Upper lobe of left lung (tissue), 6 donors: ENCODE data around the gene PHOX2B. TPM values are rescaled to one million over a fixed set of nuclear protein-coding genes. Genes with fewer than 3 reads are reported as not detected.
"Not testable (repeated sequence)": the region's sequence is repeated elsewhere in the genome, so short reads cannot be mapped to it uniquely, and the experiment has no call there.

Experiments
- ATAC-seq, 2 donors: fragments of 200-7000 bp; cut with Tn5 transposase; one replicate each; pipeline ENCODE4 v1.9.1; 2022; ENCODE audit warnings: mild to moderate bottlenecking in 2 of 2, moderate library complexity in 2 of 2; ENCODE audit not compliant: low FRiP score in 2 of 2
- DNase-seq, 2 donors: peaks; one replicate each; pipeline ENCODE4 v3.0.0-alpha.2; 2019 to 2020
- H3K27ac ChIP-seq, 4 donors: fragments of 200-600 bp; sonication (generic); one replicate each; pipeline ENCODE4 v1.5.1; 2016 to 2019
- H3K27me3 ChIP-seq, 4 donors: fragments of 200-600 bp; sonication (generic); one replicate each; pipeline ENCODE4 v1.5.1; 2017 to 2019
- H3K36me3 ChIP-seq, 4 donors: fragments of 200-600 bp; sonication (generic); one replicate each; pipeline ENCODE4 v1.5.1; 2016 to 2019
- H3K4me1 ChIP-seq, 4 donors: fragments of 200-600 bp; sonication (generic); one replicate each; pipeline ENCODE4 v1.5.1; 2018 to 2019
- H3K4me3 ChIP-seq, 4 donors: fragments of 200-600 bp; sonication (generic); one replicate each; pipeline ENCODE4 v1.5.1; 2017 to 2019; ENCODE audit warnings: mild to moderate bottlenecking in 2 of 4, moderate library complexity in 1 of 4
- H3K9me3 ChIP-seq, 4 donors: fragments of 200-600 bp; sonication (generic); one replicate each; pipeline ENCODE4 v1.5.1; 2018 to 2019
- CTCF ChIP-seq, 6 experiments: fragments of 450-650 bp in 4 of 6; fragments of 200-600 bp in 2 of 6; sonication (generic) in 2 of 6; IDR thresholded peaks; one replicate each; pipeline ENCODE4 v1.5.1; 2016 to 2019; ENCODE audit warnings: antibody characterized with exemption in 6 of 6
- EP300 ChIP-seq, 4 donors: sonication (generic); formaldehyde crosslinking; IDR thresholded peaks; one replicate each; pipeline ENCODE4 v1.5.1; 2017; ENCODE audit warnings: antibody characterized with exemption in 4 of 4, control low read depth in 2 of 4
- POLR2A ChIP-seq, 4 donors: fragments of 450-650 bp; IDR thresholded peaks; one replicate each; pipeline ENCODE4 v1.5.1; 2016 to 2017; ENCODE audit warnings: antibody characterized with exemption in 4 of 4, mild to moderate bottlenecking in 2 of 4
- POLR2AphosphoS5 ChIP-seq, 2 donors: sonication (generic); formaldehyde crosslinking; IDR thresholded peaks; one replicate each; pipeline ENCODE4 v1.5.1; 2017; ENCODE audit warnings: antibody characterized with exemption in 2 of 2
- WGBS, 2 donors: methylation state at CpG; one replicate each; pipeline ENCODE4 v1.1.5; 2017 to 2018; 5-methylcytosine and 5-hydroxymethylcytosine counted together
- total RNA-seq, 6 donors: library from RNA; depleted of rRNA in 4 of 6; stranded (reverse); fragments of >200 nt in 4 of 6; gene quantifications; one replicate each; pipeline versions ENCODE4 v1.1.0 to v1.2.1, GENCODE V29; 2016 to 2021
- donor health status: DM: no; HTN: no; CAD: no; lungs with moderate emphysema.
- donor health status: DM: no; HTN: yes; CAD: no; lungs with severe emphysema.

PHOX2B gene
- total RNA-seq, 6 donors from 2014 or later, result not detected

GRCh38 chr4:41713768-41714167 is 34.8 kb downstream of the PHOX2B start:
- no peak for DNase-seq
- ATAC-seq, result no peak
- Histone ChIP-seq H3K9me3 (no peaks in the 10 kb centered on the region), H3K4me3 (no peak overlapping the region), H3K27ac (no peak overlapping the region), H3K27me3 (no peaks in the 10 kb centered on the region), H3K36me3 (no peaks in the 10 kb centered on the region), H3K4me1 (no peaks in the 10 kb centered on the region)
- WGBS, 2 donors, result 52 to 75% methylated on average over 1 of the region's 1 CpG
- TF ChIP-seq CTCF (IDR thresholded peaks at IDR 0.05), result no peak
- no peak for TF ChIP-seq POLR2AphosphoS5 (IDR thresholded peaks at IDR 0.05)
- no peak for TF ChIP-seq EP300 (IDR thresholded peaks at IDR 0.05)
- TF ChIP-seq POLR2A (IDR thresholded peaks at IDR 0.05), result no peak

GRCh38 chr4:41712425-41712824 is 36.1 kb downstream of the PHOX2B start:
- no peak overlapping the region for H3K4me3 ChIP-seq
- DNase-seq, result no peak

GRCh38 chr4:41711654-41712053 is 36.9 kb downstream of the PHOX2B start:
- not testable (repeated sequence) for H3K27me3 ChIP-seq, H3K4me3 ChIP-seq, H3K9me3 ChIP-seq, DNase-seq, H3K36me3 ChIP-seq, H3K27ac ChIP-seq, ATAC-seq, H3K4me1 ChIP-seq
- 87 to 95% methylated on average over 2 of the region's 2 CpGs for WGBS, 2 donors

More at GRCh38 chr4:41712425-41712824, 36.1 kb downstream of the PHOX2B start:
- no peaks in the 10 kb centered on the region for H3K36me3 ChIP-seq
- ATAC-seq, result no peak
- H3K27ac ChIP-seq, result no peak overlapping the region
- 80% methylated on average over 3 of the region's 3 CpGs for WGBS, 2 donors
- H3K27me3 ChIP-seq, result no peaks in the 10 kb centered on the region
- TF ChIP-seq POLR2AphosphoS5 (IDR thresholded peaks at IDR 0.05), result no peak
- no peak for TF ChIP-seq EP300 (IDR thresholded peaks at IDR 0.05)
- TF ChIP-seq CTCF (IDR thresholded peaks at IDR 0.05), result no peak
- no peak for TF ChIP-seq POLR2A (IDR thresholded peaks at IDR 0.05)
- no peaks in the 10 kb centered on the region for H3K4me1 ChIP-seq
- H3K9me3 ChIP-seq, result no peaks in the 10 kb centered on the region

DNA sequence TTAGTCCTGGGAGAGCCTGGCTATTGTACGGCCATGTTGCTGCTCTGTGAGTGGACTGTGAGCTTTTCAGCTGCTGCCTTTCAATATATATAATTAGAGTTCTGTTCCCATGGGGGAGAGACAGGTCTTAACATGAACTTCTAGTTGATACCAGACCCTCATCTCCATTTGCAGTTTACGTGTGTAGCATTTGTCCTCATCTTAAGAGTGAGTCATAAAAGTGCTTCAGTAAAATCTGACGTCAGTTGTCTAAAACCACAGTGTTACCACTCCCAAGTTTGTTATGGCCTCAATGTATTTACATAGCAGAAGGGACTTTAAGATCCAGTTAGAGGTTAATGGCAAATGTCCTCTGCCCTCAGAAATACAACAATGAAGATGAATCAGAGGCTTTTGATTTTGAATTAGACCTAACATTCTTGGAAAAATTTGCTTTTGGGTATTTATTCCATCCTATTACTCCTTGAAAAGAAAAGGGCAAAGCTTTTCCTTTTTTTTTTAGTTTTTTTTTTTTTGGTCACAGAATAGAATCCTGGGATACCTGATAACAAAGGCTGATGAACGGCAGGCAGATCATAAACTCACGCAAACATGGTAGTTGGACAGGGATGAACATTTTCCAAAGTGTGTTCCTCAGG is 38.6 kb downstream of the PHOX2B start:
- H3K9me3 ChIP-seq, result no peaks in the 10 kb centered on the region
- H3K27ac ChIP-seq, result no peak overlapping the region
- DNase-seq, result no peak
- peak; percentile 54 to 68 for ATAC-seq
- H3K4me1 ChIP-seq, result no peaks in the 10 kb centered on the region
- no peaks in the 10 kb centered on the region for H3K27me3 ChIP-seq
- WGBS, 2 donors, result 59% methylated on average over 5 of the region's 5 CpGs
- no peak for TF ChIP-seq POLR2A (IDR thresholded peaks at IDR 0.05)
- no peaks in the 10 kb centered on the region for H3K36me3 ChIP-seq
- H3K4me3 ChIP-seq, result no peak overlapping the region

- Histone ChIP-seq H3K27ac (no peak overlapping the region), H3K27me3 (no peaks in the 10 kb centered on the region), H3K36me3 (peaks cover 0 to 7% (median 0%) of the 10 kb centered on the region in 4 donors), H3K4me1 (no peaks in the 10 kb centered on the region), H3K4me3 (no peak overlapping the region), H3K9me3 (no peaks in the 10 kb centered on the region)
- DNase-seq, result no peak
- no peak for TF ChIP-seq EP300 (IDR thresholded peaks at IDR 0.05)
- ATAC-seq, result no peak
- WGBS, 2 donors, result 70 to 73% methylated on average over 3 of the region's 3 CpGs
These were observed 44.7 kb downstream of the PHOX2B start for GRCh38 chr4:41703785-41704184.

GRCh38 chr4:41702770-41703169 is 45.8 kb downstream of the PHOX2B start:
- no peaks in the 10 kb centered on the region for H3K27me3 ChIP-seq
- TF ChIP-seq EP300 (IDR thresholded peaks at IDR 0.05) (no peak), CTCF (IDR thresholded peaks at IDR 0.05) (no peak), POLR2AphosphoS5 (IDR thresholded peaks at IDR 0.05) (no peak), POLR2A (IDR thresholded peaks at IDR 0.05) (no peak)
- H3K4me1 ChIP-seq, result no peaks in the 10 kb centered on the region
- ATAC-seq, result no peak
- DNase-seq, result no peak
- WGBS, 2 donors, result 70 to 75% methylated on average over 4 of the region's 4 CpGs
- H3K27ac ChIP-seq, result no peak overlapping the region
- peaks cover 0 to 15% (median 0%) of the 10 kb centered on the region in 4 donors for H3K36me3 ChIP-seq
- no peaks in the 10 kb centered on the region for H3K9me3 ChIP-seq
- H3K4me3 ChIP-seq, result no peak overlapping the region
